Camera-type eye (tissue), 1 donor: ENCODE measurements around the gene PEX3. TPM values are rescaled to one million over a fixed set of nuclear protein-coding genes. Genes with fewer than 3 reads are reported as not detected.

ENCODE experiments used
- total RNA-seq: library from RNA; depleted of rRNA; stranded (reverse); fragments of >200 nt; gene quantifications from one replicate; pipeline ENCODE4 v1.2.3, GENCODE V29; 2014

The PEX3 gene, protein sequence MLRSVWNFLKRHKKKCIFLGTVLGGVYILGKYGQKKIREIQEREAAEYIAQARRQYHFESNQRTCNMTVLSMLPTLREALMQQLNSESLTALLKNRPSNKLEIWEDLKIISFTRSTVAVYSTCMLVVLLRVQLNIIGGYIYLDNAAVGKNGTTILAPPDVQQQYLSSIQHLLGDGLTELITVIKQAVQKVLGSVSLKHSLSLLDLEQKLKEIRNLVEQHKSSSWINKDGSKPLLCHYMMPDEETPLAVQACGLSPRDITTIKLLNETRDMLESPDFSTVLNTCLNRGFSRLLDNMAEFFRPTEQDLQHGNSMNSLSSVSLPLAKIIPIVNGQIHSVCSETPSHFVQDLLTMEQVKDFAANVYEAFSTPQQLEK
- 24.5 TPM for total RNA-seq

DNA sequence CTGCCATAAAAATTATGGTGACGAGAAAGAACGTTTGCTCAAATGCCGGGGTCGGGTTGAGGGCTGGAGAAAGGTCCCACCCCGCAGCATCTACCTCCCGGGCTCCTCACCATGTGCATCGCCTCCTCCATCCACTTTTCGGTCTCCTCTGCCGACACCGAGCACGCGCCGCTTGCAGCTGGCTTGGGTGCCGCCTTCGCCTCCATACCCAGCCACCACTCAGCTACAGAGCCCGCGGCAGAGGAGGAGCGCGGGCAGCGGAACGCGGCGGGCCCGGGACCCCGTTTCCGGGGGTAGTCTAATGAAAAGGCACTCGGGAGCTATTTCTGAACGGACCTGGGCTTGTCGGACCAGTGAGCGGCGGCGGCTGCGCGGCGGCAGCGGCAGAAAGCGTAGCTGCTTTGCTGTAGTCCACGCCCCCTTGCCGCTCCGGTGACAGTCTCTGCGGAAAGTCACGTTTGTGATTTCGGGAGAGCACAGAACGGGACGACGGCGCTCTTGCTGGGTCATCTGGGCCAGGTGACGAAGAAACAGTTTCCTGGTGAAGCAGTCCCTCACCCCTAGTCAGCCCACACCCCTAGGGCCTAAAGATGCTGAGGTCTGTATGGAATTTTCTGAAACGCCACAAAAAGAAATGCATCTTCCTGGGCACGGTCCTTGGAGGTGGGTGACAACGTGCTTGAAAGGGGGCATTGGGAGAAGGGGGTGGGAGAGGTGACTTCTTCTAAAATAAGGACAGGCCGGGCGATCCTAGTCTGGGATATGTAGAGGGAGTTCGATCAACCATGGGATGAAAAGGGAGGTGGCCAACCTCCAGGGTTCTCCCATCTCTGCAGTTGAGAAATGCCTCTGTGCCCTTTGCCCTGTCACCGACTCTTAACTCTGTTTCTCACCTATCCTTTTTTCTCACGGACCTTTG lies at the start of gene PEX3, which contains the start of gene ADAT2:
Gene PEX3, plus strand, starts transcription at position 353 of the 919 bp plus-strand sequence. Its CDS starts 238 bp downstream, at position 591.
Gene ADAT2, minus strand, starts transcription at position 243 of the 919 bp plus-strand sequence. Its CDS starts 37 bp downstream, at position 206.

DNA sequence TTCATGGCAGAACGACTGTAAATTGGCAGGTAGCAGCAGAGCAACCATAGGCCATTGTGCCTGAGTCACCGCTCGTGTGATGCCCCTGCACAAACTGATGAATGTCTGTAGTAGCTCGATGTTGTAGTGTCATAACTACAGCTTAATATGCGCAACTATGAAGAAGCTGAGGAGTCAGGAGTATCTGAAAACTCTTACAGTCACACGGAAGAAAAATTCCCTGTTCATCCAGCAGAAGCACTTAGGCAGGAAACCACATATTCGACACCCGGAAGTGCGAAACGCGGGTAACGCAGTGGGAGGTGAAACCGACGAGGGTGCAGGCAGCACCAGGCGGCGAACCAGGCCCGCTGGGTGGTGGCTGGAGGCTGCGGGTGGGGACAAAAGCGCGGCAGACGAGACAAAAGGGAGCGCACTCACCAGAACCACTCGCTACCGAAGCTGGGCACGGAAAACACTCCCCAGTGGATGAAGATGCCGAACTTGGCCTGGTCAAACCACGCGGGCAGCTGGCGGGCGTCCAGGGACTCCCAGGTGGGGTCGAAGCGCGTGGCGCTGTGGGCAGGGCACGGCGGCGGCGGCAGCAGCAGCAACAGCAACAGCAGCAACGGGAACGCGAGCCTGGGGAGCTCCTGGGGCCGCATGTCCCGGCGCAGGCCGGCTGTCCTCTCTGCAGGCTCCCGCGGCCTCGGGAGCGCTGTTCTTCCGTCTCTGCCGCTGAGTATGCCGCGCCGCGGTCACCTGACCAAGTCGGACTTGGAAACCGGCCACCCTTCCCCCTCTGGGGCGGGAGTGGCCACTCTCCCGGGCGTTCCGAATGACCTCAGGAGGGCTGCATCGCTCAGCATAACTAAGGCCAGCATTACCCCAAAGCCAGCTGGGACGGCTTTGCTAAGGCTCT lies 60.6 kb downstream of the PEX3 start, which contains the start of gene FUCA2:
Gene FUCA2, minus strand, starts transcription at position 730 of the 901 bp plus-strand sequence. Its CDS starts 86 bp downstream, at position 644.

Other genes starting within 250 kb of the PEX3 start
- 6.2 TPM for gene ADAT2, start 110 bp upstream of the PEX3 start, total RNA-seq
- 23.7 TPM for gene FUCA2, start 60.9 kb downstream of the PEX3 start, total RNA-seq
- gene PHACTR2, start 227.2 kb downstream of the PEX3 start, total RNA-seq, result 92.0 TPM